Gastroesophageal sphincter (tissue), 3 donors: Measurements from ENCODE around the gene AXIN1.

Source experiments
- EP300 ChIP-seq: sonication (generic); formaldehyde crosslinking; IDR thresholded peaks from one replicate; pipeline ENCODE4 v1.6.1; 2017; ENCODE audit warnings: antibody characterized with exemption, mild to moderate bottlenecking
- POLR2A ChIP-seq, 2 donors: fragments of 450-650 bp; IDR thresholded peaks; one replicate each; pipeline ENCODE4 v1.6.1; 2017; ENCODE audit warnings: antibody characterized with exemption in 2 of 2, mild to moderate bottlenecking in 2 of 2, moderate library complexity in 1 of 2
- POLR2AphosphoS5 ChIP-seq: sonication (generic); formaldehyde crosslinking; IDR thresholded peaks from one replicate; pipeline ENCODE4 v1.6.1; 2017; ENCODE audit warnings: antibody characterized with exemption
- TF ChIP-seq, protein P1 (sequence below), 4 experiments: fragments of 200-600 bp in 2 of 4; fragments of 450-650 bp in 2 of 4; sonication (generic) in 1 of 4; IDR thresholded peaks; one replicate each; pipeline ENCODE4 v1.5.1; 2017 to 2019; ENCODE audit warnings: antibody characterized with exemption in 4 of 4, mild to moderate bottlenecking in 2 of 4, moderate library complexity in 2 of 4

DNA sequence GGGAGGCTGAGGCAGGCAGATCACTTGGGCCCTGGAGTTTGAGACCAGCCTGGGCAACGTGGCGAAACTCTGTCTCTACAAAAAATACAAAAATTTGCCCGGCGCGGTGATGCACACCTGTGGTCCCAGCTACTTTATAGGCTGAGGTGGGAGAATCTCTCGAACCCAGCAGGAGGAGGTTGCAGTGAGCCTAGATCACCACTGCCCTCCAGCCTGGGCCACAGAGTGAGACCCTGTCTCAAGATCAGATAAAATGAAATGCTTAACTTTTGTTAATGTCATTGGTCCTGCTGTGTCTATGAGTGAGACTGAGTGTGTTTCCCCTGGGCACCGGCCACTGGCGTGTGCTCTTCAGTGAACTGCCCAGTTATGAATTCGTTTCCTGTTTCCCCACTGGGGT, 107.4 kb downstream of the AXIN1 start:
- TF ChIP-seq, protein P1, sequence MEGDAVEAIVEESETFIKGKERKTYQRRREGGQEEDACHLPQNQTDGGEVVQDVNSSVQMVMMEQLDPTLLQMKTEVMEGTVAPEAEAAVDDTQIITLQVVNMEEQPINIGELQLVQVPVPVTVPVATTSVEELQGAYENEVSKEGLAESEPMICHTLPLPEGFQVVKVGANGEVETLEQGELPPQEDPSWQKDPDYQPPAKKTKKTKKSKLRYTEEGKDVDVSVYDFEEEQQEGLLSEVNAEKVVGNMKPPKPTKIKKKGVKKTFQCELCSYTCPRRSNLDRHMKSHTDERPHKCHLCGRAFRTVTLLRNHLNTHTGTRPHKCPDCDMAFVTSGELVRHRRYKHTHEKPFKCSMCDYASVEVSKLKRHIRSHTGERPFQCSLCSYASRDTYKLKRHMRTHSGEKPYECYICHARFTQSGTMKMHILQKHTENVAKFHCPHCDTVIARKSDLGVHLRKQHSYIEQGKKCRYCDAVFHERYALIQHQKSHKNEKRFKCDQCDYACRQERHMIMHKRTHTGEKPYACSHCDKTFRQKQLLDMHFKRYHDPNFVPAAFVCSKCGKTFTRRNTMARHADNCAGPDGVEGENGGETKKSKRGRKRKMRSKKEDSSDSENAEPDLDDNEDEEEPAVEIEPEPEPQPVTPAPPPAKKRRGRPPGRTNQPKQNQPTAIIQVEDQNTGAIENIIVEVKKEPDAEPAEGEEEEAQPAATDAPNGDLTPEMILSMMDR (IDR thresholded peaks at IDR 0.05), result no peak
- TF ChIP-seq EP300 (no peak), POLR2A (IDR thresholded peaks at IDR 0.05) (no peak), POLR2AphosphoS5 (no peak)
